MM.1S (cell line): ENCODE measurements around the gene GKN1.

Experiments
- DNase-seq: peaks from one replicate; pipeline ENCODE4 v3.0.0-alpha.2; 2015
- H2AFZ ChIP-seq: fragments of 300-600 bp; sonication (generic); 2 replicates; pipeline ENCODE4 v1.6.0; 2016; ENCODE audit warnings: antibody characterized with exemption, low read length
- H3F3A ChIP-seq: fragments of 300-600 bp; sonication (generic); 2 replicates; pipeline ENCODE4 v1.6.1; 2016; ENCODE audit warnings: mild to moderate bottlenecking, antibody characterized with exemption, low read length, moderate library complexity, mixed read lengths; ENCODE audit not compliant: insufficient read depth
- H3K27ac ChIP-seq: fragments of 300-600 bp; sonication (generic); 2 replicates; pipeline ENCODE4 v1.5.1; 2016; ENCODE audit warnings: mild to moderate bottlenecking, low read length
- H3K27me3 ChIP-seq: fragments of 300-600 bp; sonication (generic); replicated peaks from 2 replicates; pipeline ENCODE4 v1.6.0; 2016; ENCODE audit warnings: low read length; ENCODE audit not compliant: insufficient read depth
- H3K36me3 ChIP-seq: fragments of 300-600 bp; sonication (generic); replicated peaks from 2 replicates; pipeline ENCODE4 v1.6.1; 2016; ENCODE audit warnings: mild to moderate bottlenecking, low read length, mixed read lengths; ENCODE audit not compliant: insufficient read depth
- H3K4me1 ChIP-seq: fragments of 300-600 bp; sonication (generic); 2 replicates; pipeline ENCODE4 v1.6.1; 2016; ENCODE audit warnings: low read length, mixed read lengths
- H3K4me2 ChIP-seq: fragments of 300-600 bp; sonication (generic); 2 replicates; pipeline ENCODE4 v1.6.0; 2016; ENCODE audit warnings: low read depth, low read length
- H3K4me3 ChIP-seq: fragments of 300-600 bp; sonication (generic); 2 replicates; pipeline ENCODE4 v1.5.1; 2016; ENCODE audit warnings: low read length, mixed read lengths
- H3K79me2 ChIP-seq: fragments of 300-600 bp; sonication (generic); 2 replicates; pipeline ENCODE4 v1.6.1; 2016; ENCODE audit warnings: mixed run types, low read length, mixed read lengths
- H3K9ac ChIP-seq: fragments of 300-600 bp; sonication (generic); 2 replicates; pipeline ENCODE4 v1.6.1; 2016; ENCODE audit warnings: low read length, mixed read lengths
- H3K9me2 ChIP-seq: fragments of 300-600 bp; sonication (generic); replicated peaks from 2 replicates; pipeline ENCODE4 v1.6.1; 2016; ENCODE audit warnings: mild to moderate bottlenecking, low read length, mixed read lengths; ENCODE audit not compliant: insufficient read depth
- H3K9me3 ChIP-seq: fragments of 300-600 bp; sonication (generic); replicated peaks from 2 replicates; pipeline ENCODE4 v1.6.1; 2016; ENCODE audit warnings: mild to moderate bottlenecking, low read length, mixed read lengths; ENCODE audit not compliant: insufficient read depth
- H4K20me1 ChIP-seq: fragments of 300-600 bp; sonication (generic); 2 replicates; pipeline ENCODE4 v1.6.1; 2016; ENCODE audit warnings: mild to moderate bottlenecking, low read length, moderate library complexity, mixed read lengths; ENCODE audit not compliant: insufficient read depth
- EZH2 ChIP-seq: fragments of 300-600 bp; sonication (generic); optimal IDR thresholded peaks from 2 replicates; pipeline ENCODE3; 2017; ENCODE audit warnings: low read depth, mild to moderate bottlenecking, antibody characterized with exemption, low read length, mixed read lengths
- EZH2phosphoT487 ChIP-seq: fragments of 300-600 bp; sonication (generic); IDR thresholded peaks from 2 replicates; pipeline ENCODE4 v1.6.1; 2018; ENCODE audit warnings: antibody characterized with exemption, low read length
- TF ChIP-seq, protein P1 (sequence below): fragments of 300-600 bp; sonication (generic); IDR thresholded peaks from 2 replicates; pipeline ENCODE4 v1.5.1; 2016; ENCODE audit warnings: antibody characterized with exemption, low read length, mixed read lengths

Gene GKN1

DNA sequence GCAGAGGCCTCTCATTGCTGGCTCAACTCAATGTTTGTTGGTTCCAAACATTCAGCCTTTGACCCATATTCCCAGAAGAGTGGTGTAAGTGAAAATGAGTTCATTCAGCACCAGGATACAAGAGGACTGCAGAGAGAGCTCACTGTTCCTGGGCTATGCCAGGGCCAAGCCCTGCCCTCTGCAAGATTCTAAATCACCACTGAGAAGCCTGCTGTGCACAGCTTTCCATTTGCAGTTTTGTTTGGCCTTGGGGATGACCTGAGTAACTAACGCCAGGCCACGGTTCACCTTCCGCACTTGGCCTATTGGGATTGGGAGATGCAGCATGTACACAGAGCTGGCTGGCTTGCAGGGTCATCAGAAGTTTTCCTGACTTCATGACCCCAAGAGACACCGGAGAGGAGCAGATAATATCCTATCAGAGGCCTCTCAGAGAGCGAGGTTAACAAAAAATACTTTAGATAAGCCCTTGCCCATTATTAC is 12.6 kb downstream of the GKN1 start:
- Histone ChIP-seq H3K4me1 (no peaks in the 10 kb centered on the region), H3K36me3 (no peaks in the 10 kb centered on the region), H3K4me3 (no peak overlapping the region), H4K20me1 (no peaks in the 10 kb centered on the region), H3F3A (no peaks in the 10 kb centered on the region), H3K27ac (no peak overlapping the region), H3K9me2 (no peaks in the 10 kb centered on the region), H3K9me3 (no peaks in the 10 kb centered on the region), H3K79me2 (no peaks in the 10 kb centered on the region), H3K4me2 (no peak overlapping the region), H3K27me3 (no peaks in the 10 kb centered on the region), H2AFZ (no peak overlapping the region), H3K9ac (no peak overlapping the region)
- TF ChIP-seq, protein P1, sequence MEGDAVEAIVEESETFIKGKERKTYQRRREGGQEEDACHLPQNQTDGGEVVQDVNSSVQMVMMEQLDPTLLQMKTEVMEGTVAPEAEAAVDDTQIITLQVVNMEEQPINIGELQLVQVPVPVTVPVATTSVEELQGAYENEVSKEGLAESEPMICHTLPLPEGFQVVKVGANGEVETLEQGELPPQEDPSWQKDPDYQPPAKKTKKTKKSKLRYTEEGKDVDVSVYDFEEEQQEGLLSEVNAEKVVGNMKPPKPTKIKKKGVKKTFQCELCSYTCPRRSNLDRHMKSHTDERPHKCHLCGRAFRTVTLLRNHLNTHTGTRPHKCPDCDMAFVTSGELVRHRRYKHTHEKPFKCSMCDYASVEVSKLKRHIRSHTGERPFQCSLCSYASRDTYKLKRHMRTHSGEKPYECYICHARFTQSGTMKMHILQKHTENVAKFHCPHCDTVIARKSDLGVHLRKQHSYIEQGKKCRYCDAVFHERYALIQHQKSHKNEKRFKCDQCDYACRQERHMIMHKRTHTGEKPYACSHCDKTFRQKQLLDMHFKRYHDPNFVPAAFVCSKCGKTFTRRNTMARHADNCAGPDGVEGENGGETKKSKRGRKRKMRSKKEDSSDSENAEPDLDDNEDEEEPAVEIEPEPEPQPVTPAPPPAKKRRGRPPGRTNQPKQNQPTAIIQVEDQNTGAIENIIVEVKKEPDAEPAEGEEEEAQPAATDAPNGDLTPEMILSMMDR: no peak
- no peak for TF ChIP-seq EZH2phosphoT487
- no peak for TF ChIP-seq EZH2
- DNase-seq: no peak

DNA sequence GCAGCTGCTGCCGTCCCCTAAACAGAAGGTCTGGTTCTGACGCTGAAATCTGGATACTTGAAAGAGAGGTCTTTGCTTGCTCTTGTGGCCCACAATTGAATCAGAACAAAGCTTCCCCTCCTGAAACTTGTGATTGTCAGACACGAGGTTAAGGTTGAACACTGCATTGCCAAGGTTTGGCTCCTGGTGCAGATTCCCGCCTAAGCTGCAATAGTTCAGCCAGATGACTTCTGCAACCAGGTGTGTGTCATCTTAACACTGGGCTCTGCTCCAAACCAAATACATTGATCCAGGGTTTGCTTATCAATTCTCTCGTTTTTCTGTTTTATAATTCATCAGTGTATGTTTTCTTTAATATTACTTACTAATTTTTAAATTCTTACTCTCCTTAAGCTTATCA is 14.6 kb downstream of the GKN1 start:
- H3K27me3 ChIP-seq: no peaks in the 10 kb centered on the region
- no peaks in the 10 kb centered on the region for H3F3A ChIP-seq
- H3K9me2 ChIP-seq: no peaks in the 10 kb centered on the region
- no peak overlapping the region for H3K4me2 ChIP-seq
- no peak overlapping the region for H3K4me3 ChIP-seq
- no peaks in the 10 kb centered on the region for H3K9me3 ChIP-seq
- H3K9ac ChIP-seq: no peak overlapping the region
- H3K27ac ChIP-seq: no peak overlapping the region
- no peak for TF ChIP-seq EZH2
- TF ChIP-seq EZH2phosphoT487: no peak
- TF ChIP-seq, protein P1: no peak
- no peaks in the 10 kb centered on the region for H3K4me1 ChIP-seq
- DNase-seq: no peak
- no peaks in the 10 kb centered on the region for H4K20me1 ChIP-seq
- no peak overlapping the region for H2AFZ ChIP-seq
- no peaks in the 10 kb centered on the region for H3K79me2 ChIP-seq
- no peaks in the 10 kb centered on the region for H3K36me3 ChIP-seq

DNA sequence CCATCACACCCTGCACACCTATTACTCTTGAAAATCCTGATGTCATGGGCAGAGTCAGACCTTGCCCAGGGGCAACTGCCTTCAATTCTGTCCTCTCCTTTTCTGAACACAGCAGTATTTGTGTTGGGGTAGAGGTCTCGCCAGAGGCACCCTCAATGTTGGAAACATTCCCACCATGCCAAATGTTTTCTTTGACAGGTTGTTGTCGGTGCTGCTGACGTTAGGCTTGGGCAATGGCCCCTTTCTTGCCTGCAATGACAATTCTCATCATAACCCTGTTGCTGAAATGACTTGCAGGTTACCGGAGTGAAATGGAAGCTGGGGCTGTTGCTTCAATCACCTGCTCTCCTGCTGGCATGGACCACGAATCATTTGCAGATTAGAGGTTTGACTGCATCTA is 17.9 kb downstream of the GKN1 start:
- Histone ChIP-seq H3K27ac (no peak overlapping the region), H3K9ac (no peak overlapping the region), H3K4me3 (no peak overlapping the region), H3K79me2 (no peaks in the 10 kb centered on the region), H3K9me3 (no peaks in the 10 kb centered on the region), H3K4me1 (no peaks in the 10 kb centered on the region), H3F3A (no peaks in the 10 kb centered on the region), H3K4me2 (no peak overlapping the region), H3K27me3 (no peaks in the 10 kb centered on the region), H3K9me2 (no peaks in the 10 kb centered on the region), H3K36me3 (no peaks in the 10 kb centered on the region), H4K20me1 (no peaks in the 10 kb centered on the region), H2AFZ (no peak overlapping the region)
- TF ChIP-seq EZH2phosphoT487 (no peak), EZH2 (no peak)
- TF ChIP-seq, protein P1: no peak
- no peak for DNase-seq
